NCI-H146 treated with DMSO at 0.1 percent for 48 hours (cell line): ENCODE data around the gene PADI3.

Source experiments
- DNase-seq: peaks from one replicate; lab custom pipeline; 2025; ENCODE audit not compliant: unreplicated experiment; lab: John Stamatoyannopoulos, UW

Gene PADI3

DNA sequence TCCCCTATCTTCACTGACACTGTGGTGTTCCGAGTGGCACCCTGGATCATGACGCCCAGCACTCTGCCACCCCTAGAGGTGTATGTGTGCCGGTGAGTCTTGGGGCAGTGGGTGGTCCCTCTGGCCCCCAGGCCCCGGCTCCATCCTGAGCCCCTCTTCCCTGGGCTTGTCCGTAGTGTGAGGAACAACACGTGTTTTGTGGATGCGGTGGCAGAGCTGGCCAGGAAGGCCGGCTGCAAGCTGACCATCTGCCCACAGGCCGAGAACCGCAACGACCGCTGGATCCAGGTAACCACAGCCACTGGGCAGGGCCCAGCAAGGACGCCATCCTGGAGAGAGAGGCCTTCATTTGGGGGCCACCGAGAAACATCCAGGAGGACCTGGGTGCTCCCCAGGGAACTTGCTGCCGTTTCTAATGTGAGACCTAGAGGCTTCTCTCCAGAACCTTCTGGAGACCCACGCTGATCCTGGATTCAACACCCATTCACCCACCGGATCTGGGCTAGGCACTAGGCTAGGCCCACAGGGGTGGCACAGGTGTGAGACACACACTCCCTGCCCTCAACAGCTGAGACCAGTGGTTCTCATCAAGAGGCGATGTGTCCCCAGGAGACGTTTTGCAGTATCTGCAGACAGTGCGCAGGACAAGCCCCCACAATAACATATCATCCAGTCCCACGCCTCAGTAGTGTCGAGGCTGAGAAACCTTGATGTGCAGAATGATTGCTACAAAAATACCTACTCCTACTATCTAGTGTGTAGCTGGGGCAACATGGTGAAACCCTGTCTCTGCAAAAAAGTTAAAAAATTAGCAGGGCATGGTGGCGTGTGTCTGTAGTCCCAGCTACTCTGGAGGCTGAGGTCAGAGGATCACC, 22.2 kb downstream of the PADI3 start:
- no peak for DNase-seq

DNA sequence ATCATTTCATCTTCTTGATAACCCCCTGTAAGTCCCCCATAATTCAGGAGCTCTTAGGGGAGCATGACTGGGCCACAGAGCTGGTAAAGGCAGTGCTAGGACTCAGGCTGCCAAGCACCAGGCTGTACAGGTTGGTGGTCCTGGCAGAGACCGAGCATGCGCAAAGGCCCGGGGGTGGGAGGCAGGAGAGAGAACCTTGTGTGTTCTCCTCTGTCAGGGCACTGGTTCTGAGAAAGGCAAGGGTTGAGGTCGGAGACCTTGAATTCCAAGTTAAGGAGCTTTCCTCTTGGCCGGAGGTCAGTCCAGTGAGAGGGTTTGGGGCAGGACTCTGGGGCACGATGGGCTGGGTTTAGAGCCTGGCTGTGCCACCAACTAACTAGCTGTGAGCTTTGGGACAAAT, 23.2 kb downstream of the PADI3 start:
- DNase-seq, result no peak

DNA sequence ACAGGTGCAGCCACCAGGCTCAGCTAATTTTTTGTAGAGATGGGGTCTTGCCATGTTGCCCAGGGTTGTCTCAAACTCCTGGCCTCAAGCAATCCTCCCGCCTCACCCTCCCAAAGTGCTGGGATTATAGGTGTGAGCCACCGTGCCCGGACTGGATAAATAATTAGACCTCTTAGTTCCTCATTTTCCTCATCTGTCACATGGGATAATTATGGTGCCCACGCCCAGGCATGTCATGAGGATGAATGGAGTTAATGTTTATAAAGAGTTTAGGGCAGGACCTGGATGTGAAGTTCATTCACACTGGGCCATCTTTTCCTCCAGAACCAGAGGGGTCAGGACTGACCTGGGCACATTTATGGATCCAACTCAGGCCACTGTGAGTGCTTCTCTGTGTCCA, 23.7 kb downstream of the PADI3 start:
- DNase-seq, result no peak

DNA sequence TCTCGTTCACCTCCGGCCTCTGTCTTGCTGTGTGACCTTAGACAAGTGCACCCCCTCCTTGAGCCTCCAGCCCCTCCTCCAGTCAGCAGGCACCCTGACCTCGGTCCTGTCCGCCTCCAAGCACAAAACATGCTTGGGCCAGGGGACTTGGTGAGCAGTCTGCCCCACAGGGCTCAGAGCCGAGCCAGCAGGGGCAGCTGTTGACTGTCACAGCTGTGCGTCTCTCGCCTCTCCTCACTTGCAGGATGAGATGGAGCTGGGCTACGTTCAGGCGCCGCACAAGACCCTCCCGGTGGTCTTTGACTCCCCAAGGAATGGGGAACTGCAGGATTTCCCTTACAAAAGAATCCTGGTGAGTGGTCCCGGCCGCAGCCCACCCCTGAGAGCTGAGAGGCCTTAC, 24.2 kb downstream of the PADI3 start:
- DNase-seq, result no peak

DNA sequence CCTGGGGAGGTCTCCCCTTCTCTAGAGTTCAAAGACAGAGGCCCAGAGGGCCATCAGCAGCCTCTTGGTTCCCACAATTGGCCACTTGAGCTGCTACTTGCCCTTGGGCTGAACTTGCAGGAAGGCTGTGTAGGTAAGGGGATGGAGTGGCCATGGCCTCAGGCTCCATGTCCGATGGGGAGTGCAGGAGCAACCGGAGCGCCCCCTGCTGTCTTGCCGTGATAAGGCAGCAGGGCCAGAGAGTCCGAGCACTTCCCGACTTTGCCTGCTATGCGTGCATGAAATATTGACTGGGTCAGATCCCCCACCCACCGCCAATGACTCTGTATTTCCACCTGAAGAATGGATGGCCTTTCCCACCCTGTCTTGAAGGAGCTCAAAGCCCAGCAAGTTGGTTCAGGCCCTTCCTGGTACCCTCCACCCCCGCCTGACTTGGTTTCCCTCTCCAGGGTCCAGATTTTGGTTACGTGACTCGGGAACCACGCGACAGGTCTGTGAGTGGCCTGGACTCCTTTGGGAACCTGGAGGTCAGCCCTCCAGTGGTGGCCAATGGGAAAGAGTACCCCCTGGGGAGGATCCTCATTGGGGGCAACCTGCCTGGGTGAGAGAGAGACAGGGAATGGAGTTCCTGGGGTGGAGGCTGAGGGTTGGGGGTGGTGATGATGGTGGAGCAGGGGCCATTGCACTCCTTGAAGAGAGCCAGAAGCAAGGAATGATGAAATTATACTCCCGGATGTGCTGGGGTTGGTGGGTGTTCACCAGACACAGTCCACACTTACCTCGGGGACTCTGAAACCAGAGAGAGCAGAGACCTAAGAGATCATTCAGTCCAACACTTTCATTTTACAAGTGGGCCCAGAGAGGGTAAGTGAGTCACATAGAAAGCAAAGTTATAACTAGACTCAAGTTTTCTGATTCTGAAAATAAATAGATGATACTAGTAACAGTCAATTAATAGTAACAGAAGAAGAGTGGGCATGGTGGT, 25.6 kb downstream of the PADI3 start:
- DNase-seq, result peak; percentile 29

DNA sequence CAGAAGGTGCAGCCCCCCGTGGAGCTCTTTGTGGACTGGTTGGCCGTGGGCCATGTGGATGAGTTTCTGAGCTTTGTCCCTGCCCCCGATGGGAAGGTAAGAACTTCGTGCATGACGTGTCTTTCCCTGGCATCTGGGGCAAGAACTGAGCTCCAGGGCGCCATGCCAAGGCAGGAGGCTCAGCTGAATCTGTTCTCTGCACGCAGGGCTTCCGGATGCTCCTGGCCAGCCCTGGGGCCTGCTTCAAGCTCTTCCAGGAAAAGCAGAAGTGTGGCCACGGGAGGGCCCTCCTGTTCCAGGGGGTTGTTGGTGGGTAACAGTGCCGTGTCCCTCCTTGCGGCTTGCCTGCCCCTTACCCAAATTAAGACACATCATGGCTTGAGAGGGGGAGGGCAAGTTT, 27.7 kb downstream of the PADI3 start:
- DNase-seq, result no peak

DNA sequence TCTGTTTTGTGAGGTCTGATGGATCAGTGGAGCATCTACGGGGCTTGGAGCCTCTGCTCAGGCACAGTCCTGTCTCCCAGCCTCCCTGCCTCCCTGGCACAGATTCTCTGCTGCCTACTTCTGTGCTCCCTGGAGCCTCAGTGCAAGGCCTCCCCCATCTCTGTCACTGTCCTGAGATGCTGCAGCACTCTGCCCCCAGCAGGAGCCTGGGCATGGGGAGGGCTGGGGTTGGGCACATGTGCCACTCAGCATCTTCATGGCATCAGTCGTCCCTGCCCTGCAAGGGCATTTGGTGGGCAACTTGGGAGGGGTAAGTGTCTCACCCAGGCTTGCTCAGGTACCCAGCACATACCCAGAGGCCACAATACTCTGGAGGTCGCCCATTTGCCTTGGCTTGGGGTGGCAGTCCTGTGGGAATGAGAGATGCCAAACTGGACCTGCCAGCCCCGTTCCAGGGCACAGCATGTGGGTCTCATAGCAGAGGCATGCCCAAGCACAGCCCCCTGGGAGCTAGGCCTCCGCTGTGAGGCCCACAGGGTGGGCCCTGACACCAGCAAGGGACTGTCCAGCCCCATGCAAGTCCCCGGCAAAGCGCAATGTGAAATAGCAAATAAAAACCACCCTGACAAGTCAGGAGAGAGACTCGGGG, 28.7 kb downstream of the PADI3 start:
- no peak for DNase-seq

DNA sequence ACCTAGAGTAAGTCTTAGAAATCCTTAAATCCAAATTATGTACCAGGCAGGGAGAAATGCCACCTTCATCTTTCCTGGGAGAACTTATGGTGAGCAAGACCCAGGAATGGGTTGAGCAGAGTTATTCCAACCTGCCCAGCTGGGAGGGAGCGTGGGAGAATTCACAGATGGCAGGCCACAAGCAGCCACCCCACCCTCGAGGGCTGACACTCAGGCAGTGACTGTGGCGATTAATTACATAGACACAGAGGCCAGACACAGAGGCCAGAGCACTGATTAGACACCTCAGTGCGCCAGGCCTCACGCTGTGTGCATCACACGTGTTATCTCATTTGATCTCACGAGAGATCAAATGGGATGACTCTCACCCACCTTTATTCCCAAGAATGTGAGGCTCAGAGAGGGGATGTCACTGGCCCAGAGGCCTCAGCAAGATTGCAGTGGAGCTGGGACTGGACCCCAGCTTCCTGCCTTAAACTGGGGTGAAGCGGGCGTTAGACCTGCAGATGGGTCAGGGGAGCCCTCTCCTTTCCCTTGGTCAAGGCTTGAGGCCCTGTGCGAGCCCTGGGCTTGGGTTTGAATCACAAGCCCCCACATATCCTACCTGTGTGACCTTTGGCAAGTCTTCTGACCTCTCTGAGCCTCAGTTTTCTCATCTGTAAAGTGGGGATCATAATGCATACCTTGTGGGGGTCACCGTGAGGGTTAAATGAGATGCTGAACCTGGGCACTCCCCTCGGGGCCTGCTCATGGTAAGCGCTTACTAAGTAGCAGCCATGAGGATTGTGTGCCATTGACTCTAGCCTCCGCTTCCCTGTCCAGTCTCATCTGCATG, 30.3 kb downstream of the PADI3 start:
- no peak for DNase-seq

DNA sequence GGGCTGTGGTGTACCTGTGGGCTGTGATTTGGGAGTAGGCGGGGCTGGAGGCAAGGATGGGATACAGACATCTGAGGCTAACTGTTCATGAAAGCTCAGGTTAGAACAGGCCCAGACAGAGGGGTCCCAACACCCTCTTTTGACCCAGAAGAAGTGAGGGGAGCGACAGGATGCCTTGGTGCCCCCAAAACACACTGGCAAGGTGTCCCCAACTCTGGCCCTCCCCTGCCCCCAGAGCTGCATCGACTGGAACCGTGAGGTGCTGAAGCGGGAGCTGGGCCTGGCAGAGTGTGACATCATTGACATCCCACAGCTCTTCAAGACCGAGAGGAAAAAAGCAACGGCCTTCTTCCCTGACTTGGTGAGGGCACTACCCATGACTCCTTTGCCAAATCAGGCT, 31.5 kb downstream of the PADI3 start:
- no peak for DNase-seq

DNA sequence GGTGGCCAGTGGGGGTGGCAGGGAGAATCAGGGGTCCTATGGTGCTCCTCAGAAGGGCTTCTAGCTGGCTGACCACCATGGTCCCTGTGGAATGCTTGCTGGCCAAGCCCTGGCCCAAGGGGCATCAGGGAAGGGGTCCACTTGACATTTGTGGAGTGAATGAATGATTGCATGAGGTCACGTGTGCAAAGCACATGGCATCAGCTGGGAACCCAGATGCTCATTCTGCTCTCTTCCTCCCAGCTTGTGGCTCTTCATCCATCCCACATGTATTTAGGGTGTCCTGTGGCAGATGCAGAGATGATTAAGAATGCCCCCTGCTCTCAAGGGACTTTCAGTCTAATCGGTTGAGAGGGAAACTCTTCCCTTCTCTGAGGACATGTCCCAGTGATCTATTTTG, 32.0 kb downstream of the PADI3 start:
- DNase-seq, result no peak

DNA sequence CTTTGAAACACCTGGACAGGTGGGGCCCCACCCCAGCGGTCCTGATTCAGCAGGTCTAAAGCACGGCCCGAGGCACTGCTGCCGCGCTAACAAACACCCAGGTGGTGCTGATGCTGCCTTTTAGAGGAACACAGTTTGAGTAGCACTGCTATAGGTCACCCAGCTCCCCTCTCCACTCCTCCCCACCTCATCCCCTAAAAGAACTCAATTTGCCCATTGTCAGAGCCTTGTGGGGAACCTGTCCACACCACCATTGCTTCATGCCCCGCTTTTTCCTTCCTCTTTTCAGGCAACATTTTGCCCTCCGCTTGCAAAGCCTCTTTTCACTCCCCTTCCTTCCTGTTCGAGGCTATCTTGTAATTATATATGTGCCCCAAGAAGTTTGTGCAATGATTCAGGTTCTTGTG, 32.9 kb downstream of the PADI3 start:
- DNase-seq, result no peak

DNA sequence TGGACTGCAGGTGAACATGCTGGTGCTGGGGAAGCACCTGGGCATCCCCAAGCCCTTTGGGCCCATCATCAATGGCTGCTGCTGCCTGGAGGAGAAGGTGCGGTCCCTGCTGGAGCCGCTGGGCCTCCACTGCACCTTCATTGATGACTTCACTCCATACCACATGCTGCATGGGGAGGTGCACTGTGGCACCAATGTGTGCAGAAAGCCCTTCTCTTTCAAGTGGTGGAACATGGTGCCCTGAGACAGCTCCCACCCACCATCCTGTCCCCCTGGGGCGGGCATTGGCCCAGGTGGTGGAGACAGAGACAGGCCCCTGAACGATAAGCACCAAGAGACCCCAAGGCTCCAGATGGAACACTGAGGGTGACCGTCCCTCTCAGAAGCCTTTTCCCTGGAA, 33.9 kb downstream of the PADI3 start:
- no peak for DNase-seq

DNA sequence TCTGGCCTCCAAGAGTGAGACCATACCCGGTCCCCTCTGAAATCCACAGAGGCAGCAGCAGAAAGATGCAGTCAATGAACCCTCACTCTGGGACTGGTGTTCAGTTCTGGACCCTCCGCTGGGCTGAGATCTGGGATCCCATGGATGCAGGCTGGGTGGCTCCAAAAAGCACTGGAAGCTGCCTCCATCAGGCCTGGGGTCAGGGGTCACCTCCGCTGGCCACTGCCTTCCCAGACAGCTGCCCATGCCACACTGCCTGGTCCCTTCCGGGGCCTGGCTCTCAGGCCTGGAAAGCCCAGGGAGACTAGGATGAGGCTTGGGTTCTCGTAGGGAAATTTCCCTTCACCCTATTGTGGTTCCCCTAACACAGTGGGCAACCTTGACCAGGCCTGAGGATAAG, 37.7 kb downstream of the PADI3 start:
- DNase-seq, result no peak

DNA sequence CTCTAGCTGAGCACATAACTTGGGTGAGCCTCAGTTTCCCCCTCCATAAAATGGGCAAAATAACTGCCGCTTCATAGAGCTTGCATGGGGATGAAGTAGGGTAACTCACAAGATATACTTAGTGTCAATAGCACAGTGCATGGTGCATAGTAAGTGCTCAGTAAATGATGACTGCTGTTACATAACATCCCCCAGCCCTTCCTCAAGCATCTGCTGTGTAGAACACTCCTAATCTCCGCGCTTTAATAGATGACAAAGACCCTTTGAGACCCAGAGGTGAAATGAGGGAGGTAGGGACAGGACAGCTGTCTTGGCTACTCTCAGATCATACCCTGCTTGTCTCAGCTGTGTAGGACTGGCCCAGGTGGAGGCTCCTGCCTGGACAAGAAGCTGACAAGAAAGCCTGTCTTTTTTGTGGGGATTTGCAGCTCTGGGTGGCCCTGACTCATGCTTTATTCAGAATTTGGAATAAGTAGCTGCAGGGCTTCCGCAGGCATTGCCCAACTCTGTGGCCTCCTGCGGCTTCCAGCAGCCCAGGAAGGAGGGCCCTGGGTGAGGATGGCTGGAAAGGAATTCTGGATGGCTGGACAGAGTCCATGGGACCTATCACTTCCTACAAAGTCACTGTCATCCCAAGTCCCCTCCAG, 38.4 kb downstream of the PADI3 start:
- DNase-seq, result no peak

DNA sequence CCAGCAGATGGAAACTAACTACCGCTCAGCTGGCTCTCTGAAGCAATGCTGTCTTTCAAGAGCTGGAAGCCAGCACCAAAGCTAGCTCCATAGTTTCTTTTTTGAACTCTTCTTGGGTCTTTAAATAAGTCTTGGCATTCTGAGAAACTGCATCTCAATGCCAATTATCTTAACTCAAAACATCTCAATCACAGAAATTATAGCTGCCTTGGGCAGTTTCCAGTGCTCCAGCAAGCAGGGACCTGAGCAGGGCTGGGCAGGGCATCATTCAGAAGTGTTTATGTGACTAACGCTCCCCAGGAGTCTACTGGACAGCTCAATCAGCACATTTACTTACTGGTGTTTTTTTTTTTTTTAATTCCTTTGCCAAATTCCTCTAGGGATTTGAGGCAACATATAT, 40.8 kb downstream of the PADI3 start:
- DNase-seq, result no peak

DNA sequence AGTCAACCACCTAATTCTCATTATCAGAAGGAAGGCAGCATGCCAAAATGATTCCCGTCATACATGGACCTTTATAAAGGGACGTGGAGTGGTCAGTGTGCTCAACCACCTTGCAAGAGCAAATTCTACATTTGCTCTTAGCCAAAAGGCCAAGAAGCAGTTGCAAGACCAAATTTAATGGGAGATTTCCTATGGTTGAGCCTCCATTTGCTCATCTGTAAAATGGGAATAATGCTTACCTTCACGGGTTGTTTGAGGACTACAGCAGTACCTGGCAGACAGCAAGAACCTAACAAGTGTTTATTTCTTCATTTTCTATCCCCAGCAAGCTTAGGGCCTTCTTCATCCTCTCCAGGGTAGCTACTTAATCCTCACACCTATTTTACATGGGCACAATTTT, 41.7 kb downstream of the PADI3 start:
- no peak for DNase-seq

DNA sequence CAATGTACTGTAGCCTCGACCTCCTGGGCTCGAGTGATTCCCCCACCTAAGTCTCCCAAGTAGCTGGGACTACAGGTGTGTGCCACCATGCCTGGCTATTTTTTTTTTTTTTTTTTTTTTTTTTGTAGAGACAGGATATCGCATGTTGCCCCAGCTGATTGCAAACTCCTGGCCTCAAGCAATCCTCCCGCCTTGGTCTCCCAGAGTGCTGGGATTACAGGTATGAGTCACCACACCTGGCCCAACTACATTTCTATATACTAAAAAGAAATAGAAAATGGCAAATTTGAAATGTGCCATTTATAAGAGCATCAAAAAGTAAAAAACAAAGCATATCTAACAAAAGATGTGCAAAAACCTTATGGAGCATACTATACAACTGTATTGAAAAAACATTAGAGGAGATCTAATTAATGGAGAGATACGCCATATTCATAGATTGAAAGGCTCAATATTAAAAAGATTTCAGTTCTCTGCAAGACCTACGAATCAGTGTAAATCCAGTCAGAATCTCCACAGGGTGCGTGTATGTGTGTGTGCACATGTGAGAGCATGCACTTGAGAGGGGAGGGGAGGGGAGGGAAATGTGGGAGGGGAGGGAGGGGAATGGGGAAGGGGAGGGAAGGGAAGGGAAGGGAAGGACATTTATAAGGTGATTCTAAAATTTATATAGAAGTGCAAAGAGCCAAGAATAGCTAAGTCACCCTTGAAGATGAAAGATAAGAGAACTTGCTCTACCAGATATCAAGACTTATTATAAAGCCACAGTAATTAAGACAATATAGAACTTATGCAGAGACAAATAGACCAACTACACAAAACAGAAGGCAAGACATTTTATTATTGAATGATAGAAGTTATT, 43.6 kb downstream of the PADI3 start:
- DNase-seq, result no peak

DNA sequence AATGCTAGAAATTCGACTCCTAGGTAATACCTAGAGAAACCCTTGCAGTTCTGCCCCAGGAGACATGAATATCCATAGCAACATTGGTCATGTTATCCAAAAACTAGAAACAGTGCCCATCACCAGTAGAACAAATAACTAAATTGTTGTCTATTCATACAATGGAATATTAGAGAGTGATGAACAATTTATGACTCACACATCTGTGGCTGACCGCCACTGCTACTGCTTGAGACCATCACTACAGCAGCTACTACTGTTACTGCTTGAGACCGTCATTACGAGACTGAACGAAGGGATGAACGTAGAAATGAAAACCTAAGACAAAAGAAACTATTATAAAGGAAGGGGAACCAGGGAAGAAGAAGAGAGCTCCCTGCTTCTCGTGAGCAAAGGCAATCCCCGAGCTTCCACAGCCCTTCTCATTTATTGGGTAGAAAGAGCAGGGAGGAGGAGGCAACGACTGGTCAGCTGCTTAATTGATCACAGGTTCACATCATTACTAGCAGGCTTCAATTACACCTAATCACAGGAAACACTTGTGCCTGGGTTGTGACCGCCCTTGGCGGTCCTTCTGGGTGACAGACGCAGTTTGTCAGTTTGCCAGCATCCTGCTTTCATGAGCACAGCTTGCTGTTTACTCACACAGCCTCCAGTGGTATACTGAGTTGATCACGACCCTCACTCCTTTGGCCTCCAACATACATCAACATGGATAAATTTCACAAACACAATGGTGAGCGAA, 45.0 kb downstream of the PADI3 start:
- peak; percentile 22 for DNase-seq
